ENCODE measurements around the gene ZFPL1.

Gene ZFPL1

DNA sequence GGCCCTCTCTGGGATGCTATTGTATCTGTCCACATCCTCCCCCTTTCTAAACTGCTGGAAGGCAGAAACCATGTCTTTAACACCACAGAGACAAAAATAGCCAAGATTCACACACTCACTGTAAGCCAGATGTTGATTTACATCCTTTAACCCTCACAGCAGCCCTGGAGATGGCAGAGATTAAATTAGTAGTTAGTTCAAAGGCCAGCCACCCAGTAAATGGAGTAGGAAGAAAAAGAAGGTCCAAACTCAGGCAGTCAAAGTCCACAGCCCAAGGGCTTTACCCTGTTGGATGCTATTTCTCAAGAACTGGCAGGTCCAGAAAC lies 35.6 kb downstream of the ZFPL1 start:
- H3K27me3 ChIP-seq (ENCODE audit: control insufficient read depth in 1 of 2, insufficient read depth in 2 of 2, low read length in 2 of 2), result no peaks in the 10 kb centered on the region
- H3K9me3 ChIP-seq (ENCODE audit: control insufficient read depth in 1 of 2, low read length in 2 of 2), result no peaks in the 10 kb centered on the region
- no peak overlapping the region for H3K4me3 ChIP-seq (ENCODE audit: low read depth in 1 of 2, low read length in 2 of 2)
- H3K9ac ChIP-seq (ENCODE audit: low read depth in 1 of 2, low read length in 2 of 2), result peak overlapping the region in 1 of 2 donors; percentile 93
- H3K4me1 ChIP-seq (ENCODE audit: control insufficient read depth in 1 of 2, insufficient read depth in 2 of 2, low read length in 2 of 2), result peaks cover 32 to 46% of the 10 kb centered on the region in 2 donors
- peaks cover 26 to 32% of the 10 kb centered on the region in 2 donors for H3K36me3 ChIP-seq (ENCODE audit: control insufficient read depth in 1 of 2, insufficient read depth in 2 of 2, low read length in 2 of 2)
- no peak overlapping the region for H3K27ac ChIP-seq (ENCODE audit: low read depth, low read length)

DNA sequence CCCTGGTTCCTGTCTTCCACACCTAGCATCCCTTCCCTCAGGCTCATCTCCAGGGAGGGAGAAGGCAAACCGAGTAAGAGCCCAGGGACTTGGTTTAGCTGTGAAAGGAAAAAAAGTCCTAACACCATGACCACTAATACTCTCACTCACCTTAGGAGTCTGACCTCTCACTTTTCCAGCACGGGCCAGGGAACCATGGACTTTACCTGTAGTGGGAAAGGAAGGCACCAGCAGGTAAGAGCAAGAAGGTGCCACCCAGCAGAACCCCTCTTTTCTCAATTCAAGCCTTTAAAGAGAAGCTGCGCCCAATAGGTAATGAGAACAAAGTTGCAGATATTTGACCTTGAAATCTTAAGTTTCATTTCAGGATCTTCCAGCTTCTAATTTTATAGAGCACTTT lies 36.8 kb downstream of the ZFPL1 start:
- Histone ChIP-seq H3K27ac (ENCODE audit: low read depth, low read length) (no peak overlapping the region), H3K4me1 (ENCODE audit: control insufficient read depth in 1 of 2, insufficient read depth in 2 of 2, low read length in 2 of 2) (peaks cover 31 to 39% of the 10 kb centered on the region in 2 donors)

DNA sequence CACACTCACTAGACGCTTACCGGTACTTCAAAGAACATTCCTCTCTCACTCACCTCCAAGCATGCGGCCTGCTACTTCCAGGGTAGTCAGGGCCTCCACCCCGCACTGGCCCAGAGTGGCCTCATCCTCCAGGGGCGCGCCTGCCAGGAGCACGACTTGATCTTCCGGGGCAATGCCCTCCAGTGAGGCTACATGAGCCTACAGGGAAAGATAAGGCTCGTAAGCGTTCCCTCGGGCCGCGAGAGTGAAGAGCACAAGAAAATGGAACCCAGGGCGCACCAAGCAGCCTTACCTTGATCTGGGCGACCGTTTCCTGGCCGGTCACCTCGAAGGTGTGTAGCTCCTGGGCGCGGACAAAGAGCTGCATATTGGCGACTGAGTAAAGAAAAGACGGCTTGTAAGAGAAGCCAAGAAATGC lies 37.4 kb downstream of the ZFPL1 start:
- Histone ChIP-seq H3K4me3 (ENCODE audit: low read depth in 1 of 2, low read length in 2 of 2) (peak overlapping the region; percentile 98 to 100), H3K27me3 (ENCODE audit: control insufficient read depth in 1 of 2, insufficient read depth in 2 of 2, low read length in 2 of 2) (no peaks in the 10 kb centered on the region), H3K9ac (ENCODE audit: low read depth in 1 of 2, low read length in 2 of 2) (peak overlapping the region; percentile 92 to 93), H3K27ac (ENCODE audit: low read depth, low read length) (peak overlapping the region; percentile 91), H3K36me3 (ENCODE audit: control insufficient read depth in 1 of 2, insufficient read depth in 2 of 2, low read length in 2 of 2) (peaks cover 36 to 48% of the 10 kb centered on the region in 2 donors), H3K9me3 (ENCODE audit: control insufficient read depth in 1 of 2, low read length in 2 of 2) (no peaks in the 10 kb centered on the region), H3K4me1 (ENCODE audit: control insufficient read depth in 1 of 2, insufficient read depth in 2 of 2, low read length in 2 of 2) (peaks cover 25 to 33% of the 10 kb centered on the region in 2 donors)

More for the DNA sequence above, 36.8 kb downstream of the ZFPL1 start:
- Histone ChIP-seq H3K9me3 (ENCODE audit: control insufficient read depth in 1 of 2, low read length in 2 of 2) (no peaks in the 10 kb centered on the region), H3K9ac (ENCODE audit: low read depth in 1 of 2, low read length in 2 of 2) (peak overlapping the region; percentile 92 to 93), H3K36me3 (ENCODE audit: control insufficient read depth in 1 of 2, insufficient read depth in 2 of 2, low read length in 2 of 2) (peaks cover 37 to 43% of the 10 kb centered on the region in 2 donors), H3K27me3 (ENCODE audit: control insufficient read depth in 1 of 2, insufficient read depth in 2 of 2, low read length in 2 of 2) (no peaks in the 10 kb centered on the region), H3K4me3 (ENCODE audit: low read depth in 1 of 2, low read length in 2 of 2) (peak overlapping the region in 1 of 2 donors; percentile 100)

DNA sequence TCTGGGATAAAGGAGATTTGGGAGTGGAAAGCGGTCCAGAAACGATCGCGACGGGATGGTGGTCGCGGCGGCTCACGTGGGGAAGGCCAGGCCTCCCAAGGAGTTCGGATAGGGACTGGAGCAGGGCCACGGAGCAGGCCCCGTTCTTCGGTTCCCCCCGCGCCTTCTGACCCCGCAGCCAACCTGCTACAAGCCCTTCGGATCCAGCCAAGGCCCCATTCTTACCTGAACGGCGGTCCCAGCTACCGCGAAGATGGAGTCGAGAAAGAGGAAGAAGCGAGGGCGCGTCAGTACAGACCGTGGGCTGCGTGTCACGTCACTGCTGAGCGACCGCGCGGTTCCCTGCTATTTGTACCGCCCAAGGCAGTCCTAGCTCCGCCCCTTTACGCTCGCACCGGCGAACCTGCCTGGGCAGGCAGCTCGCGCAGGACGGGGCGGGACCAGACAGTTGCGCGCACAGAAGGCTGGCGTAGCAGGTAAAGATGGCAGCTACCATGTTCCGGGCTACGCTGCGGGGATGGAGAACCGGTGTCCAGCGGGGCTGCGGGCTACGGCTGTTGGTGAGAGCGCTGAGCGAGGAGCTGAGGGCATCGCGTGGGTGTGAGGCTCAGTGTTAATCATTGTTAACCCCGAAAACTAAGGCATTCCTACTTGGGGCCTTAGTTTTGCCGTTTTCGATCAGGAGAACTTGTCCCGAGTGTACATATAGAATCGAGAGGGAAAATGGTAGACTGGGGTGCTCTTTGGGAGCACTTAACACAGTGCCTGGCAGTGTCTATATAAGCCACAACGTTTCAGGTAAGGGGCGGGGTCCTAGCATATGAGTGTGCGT lies 38.1 kb downstream of the ZFPL1 start, which contains the start of the genes FAU and MRPL49:
Gene FAU, minus strand, starts transcription at position 270 of the 832 bp plus-strand sequence. CDS start 321 bp downstream, outside the sequence.
Gene MRPL49, plus strand, starts transcription at position 457 of the 832 bp plus-strand sequence. Its CDS starts 26 bp downstream, at position 483.
- Histone ChIP-seq H3K27me3 (ENCODE audit: control insufficient read depth in 1 of 2, insufficient read depth in 2 of 2, low read length in 2 of 2) (no peaks in the 10 kb centered on the region), H3K9ac (ENCODE audit: low read depth in 1 of 2, low read length in 2 of 2) (peak within 1 kb of the TSS; percentile 92 to 93), H3K36me3 (ENCODE audit: control insufficient read depth in 1 of 2, insufficient read depth in 2 of 2, low read length in 2 of 2) (peaks cover 39 to 54% of the 10 kb centered on the region in 2 donors), H3K4me1 (ENCODE audit: control insufficient read depth in 1 of 2, insufficient read depth in 2 of 2, low read length in 2 of 2) (peaks cover 27 to 28% of the 10 kb centered on the region in 2 donors), H3K27ac (ENCODE audit: low read depth, low read length) (peak within 1 kb of the TSS; percentile 91), H3K9me3 (ENCODE audit: control insufficient read depth in 1 of 2, low read length in 2 of 2) (no peaks in the 10 kb centered on the region), H3K4me3 (ENCODE audit: low read depth in 1 of 2, low read length in 2 of 2) (peak within 1 kb of the TSS; percentile 98 to 100)

DNA sequence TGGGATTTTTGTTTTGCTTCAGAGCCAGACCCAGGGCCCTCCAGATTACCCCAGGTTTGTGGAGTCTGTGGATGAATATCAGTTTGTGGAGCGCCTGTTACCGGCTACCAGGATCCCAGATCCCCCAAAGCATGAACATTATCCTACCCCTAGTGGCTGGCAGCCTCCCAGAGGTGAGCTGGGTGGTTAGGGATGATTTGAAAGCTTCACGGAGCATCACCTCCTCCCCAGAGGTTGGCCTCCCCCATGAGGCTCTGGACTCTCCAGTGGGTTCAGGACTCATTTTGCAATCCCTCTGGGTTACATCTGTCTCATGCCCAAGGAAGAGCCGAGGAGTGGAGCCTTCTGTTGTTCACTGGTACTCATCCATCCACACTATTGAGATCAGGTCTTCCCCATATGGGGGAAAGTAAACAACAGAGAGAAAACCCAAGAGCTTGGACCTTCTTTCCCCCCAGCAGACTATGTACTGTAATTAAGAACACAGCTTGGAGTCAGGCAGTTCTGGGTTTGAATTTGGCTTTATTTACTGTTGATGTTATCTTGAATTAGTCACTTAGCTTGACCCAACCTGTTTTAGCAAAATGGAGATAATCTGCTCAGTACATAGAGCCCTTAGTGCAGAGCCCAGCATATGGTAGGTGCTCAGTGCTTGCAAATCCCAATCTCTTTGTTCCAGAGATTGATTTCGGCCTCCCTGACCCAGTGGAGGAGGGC lies 40.6 kb downstream of the ZFPL1 start:
- no peaks in the 10 kb centered on the region for H3K27me3 ChIP-seq (ENCODE audit: control insufficient read depth in 1 of 2, insufficient read depth in 2 of 2, low read length in 2 of 2)
- H3K9me3 ChIP-seq (ENCODE audit: control insufficient read depth in 1 of 2, low read length in 2 of 2), result no peaks in the 10 kb centered on the region
- peaks cover 24 to 26% of the 10 kb centered on the region in 2 donors for H3K4me1 ChIP-seq (ENCODE audit: control insufficient read depth in 1 of 2, insufficient read depth in 2 of 2, low read length in 2 of 2)
- no peak overlapping the region for H3K4me3 ChIP-seq (ENCODE audit: low read depth in 1 of 2, low read length in 2 of 2)
- no peak overlapping the region for H3K9ac ChIP-seq (ENCODE audit: low read depth in 1 of 2, low read length in 2 of 2)
- H3K36me3 ChIP-seq (ENCODE audit: control insufficient read depth in 1 of 2, insufficient read depth in 2 of 2, low read length in 2 of 2), result peaks cover 53 to 67% of the 10 kb centered on the region in 2 donors
- H3K27ac ChIP-seq (ENCODE audit: low read depth, low read length), result no peak overlapping the region

DNA sequence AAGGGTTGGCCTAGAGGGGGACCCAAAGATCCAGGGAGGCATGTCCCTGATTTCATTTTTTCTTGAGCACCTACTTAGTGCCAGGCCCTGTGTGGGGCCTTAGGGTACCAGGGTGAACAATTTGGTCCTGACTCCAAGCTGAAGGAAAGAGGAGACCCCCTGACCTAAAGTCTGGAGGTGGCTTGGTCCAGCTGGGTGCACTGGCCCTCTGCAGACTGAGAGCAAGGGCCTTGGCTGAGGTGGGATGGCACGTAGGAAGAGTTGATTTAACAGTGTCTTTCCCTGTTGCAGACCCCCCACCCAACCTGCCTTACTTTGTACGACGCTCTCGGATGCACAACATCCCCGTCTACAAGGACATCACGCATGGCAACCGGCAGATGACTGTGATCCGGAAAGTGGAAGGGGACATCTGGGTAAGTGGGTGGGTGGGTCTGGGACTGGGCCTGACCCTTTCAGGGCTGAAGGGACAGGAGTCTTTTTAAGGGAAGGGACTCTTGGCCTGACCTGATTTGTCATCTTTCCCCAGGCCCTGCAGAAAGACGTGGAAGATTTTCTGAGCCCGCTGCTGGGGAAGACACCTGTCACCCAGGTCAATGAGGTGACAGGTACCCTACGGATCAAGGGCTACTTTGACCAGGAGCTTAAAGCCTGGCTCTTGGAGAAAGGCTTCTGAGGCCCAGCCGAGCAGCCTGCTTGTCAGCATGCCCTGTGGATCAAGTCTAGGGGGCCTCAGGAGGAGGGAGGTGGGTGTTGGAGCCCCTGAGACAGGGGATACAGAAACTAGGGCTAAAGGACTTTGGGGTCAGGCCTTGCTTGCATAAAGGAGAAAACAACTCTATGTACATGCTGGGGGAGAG lies 41.4 kb downstream of the ZFPL1 start:
- H3K27ac ChIP-seq (ENCODE audit: low read depth, low read length), result no peak overlapping the region
- no peaks in the 10 kb centered on the region for H3K27me3 ChIP-seq (ENCODE audit: control insufficient read depth in 1 of 2, insufficient read depth in 2 of 2, low read length in 2 of 2)
- peaks cover 51 to 67% of the 10 kb centered on the region in 2 donors for H3K36me3 ChIP-seq (ENCODE audit: control insufficient read depth in 1 of 2, insufficient read depth in 2 of 2, low read length in 2 of 2)
- H3K9me3 ChIP-seq (ENCODE audit: control insufficient read depth in 1 of 2, low read length in 2 of 2), result no peaks in the 10 kb centered on the region
- no peak overlapping the region for H3K9ac ChIP-seq (ENCODE audit: low read depth in 1 of 2, low read length in 2 of 2)
- peaks cover 19% of the 10 kb centered on the region in 2 donors for H3K4me1 ChIP-seq (ENCODE audit: control insufficient read depth in 1 of 2, insufficient read depth in 2 of 2, low read length in 2 of 2)
- no peak overlapping the region for H3K4me3 ChIP-seq (ENCODE audit: low read depth in 1 of 2, low read length in 2 of 2)

DNA sequence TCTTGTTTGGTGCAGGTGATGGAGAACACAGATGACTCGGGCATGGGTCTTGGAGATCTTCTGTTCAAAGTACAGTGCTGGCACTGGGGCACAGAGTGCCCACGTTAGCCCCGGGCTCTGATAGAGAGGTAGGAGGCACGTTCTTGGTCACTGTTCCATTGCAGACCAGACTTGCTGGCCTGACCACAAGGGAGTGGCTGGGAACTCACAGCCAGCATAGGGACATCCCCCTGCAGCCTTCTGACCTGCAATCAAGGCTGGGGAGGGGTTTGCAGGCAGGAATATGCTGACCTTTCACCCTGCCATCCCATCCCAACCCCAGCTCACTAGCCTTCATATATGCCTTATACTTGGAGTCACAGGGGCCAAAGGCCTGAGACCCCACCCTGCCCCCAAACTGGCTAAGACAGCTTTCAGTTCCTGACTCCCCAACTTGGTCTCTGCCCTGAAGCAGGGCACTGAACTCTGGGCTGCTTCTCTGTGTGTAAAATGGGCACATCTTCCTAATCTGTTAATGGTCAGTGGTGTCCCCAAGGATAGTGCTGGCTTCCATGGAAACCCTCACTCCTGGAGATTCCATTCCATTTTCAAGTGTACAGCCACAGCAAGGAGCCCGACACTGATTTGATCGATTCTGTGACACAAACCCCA lies 42.7 kb downstream of the ZFPL1 start:
- Histone ChIP-seq H3K9ac (ENCODE audit: low read depth in 1 of 2, low read length in 2 of 2) (no peak overlapping the region), H3K9me3 (ENCODE audit: control insufficient read depth in 1 of 2, low read length in 2 of 2) (no peaks in the 10 kb centered on the region), H3K4me3 (ENCODE audit: low read depth in 1 of 2, low read length in 2 of 2) (no peak overlapping the region), H3K27ac (ENCODE audit: low read depth, low read length) (no peak overlapping the region), H3K4me1 (ENCODE audit: control insufficient read depth in 1 of 2, insufficient read depth in 2 of 2, low read length in 2 of 2) (peaks cover 10 to 17% of the 10 kb centered on the region in 2 donors), H3K36me3 (ENCODE audit: control insufficient read depth in 1 of 2, insufficient read depth in 2 of 2, low read length in 2 of 2) (peaks cover 55 to 74% of the 10 kb centered on the region in 2 donors), H3K27me3 (ENCODE audit: control insufficient read depth in 1 of 2, insufficient read depth in 2 of 2, low read length in 2 of 2) (no peaks in the 10 kb centered on the region)

DNA sequence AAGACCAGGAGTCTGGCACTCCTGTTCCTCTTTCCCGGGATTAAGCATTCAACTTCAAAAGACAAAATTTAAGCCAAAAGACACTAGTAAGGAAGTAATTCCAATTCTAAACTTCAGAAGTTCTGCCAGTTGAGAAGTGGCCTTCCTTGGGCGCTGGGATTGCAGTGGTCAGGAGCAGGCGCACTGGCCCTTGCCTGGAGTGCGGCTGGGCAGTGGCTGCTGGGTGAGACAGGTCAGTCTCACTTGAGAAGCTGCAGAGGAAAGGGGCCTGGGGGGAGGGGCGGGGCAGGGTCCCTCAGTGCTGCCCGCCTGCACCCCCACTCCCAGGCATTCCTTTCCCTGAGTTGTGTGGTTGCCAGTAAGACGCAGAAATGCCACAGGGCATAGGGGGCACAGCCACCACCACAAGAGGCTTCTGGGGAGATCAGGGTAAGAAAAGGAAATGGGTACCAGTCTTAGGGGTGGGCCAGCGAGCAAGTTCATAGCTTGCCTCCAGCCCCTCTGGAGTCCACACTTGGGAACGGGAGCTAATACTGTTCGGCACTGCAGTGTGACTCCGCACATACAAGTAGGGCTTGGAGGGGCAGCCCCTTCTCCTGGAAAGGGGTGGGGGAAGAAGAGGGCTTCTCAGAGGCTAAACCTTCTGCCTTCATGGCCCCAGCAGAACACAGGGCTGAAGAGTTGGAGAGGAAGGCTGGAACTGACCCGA lies 43.6 kb downstream of the ZFPL1 start:
- no peak overlapping the region for H3K4me3 ChIP-seq (ENCODE audit: low read depth in 1 of 2, low read length in 2 of 2)
- H3K9me3 ChIP-seq (ENCODE audit: control insufficient read depth in 1 of 2, low read length in 2 of 2), result no peaks in the 10 kb centered on the region
- peaks cover 17 to 26% of the 10 kb centered on the region in 2 donors for H3K4me1 ChIP-seq (ENCODE audit: control insufficient read depth in 1 of 2, insufficient read depth in 2 of 2, low read length in 2 of 2)
- H3K9ac ChIP-seq (ENCODE audit: low read depth in 1 of 2, low read length in 2 of 2), result no peak overlapping the region
- H3K27me3 ChIP-seq (ENCODE audit: control insufficient read depth in 1 of 2, insufficient read depth in 2 of 2, low read length in 2 of 2), result no peaks in the 10 kb centered on the region
- H3K27ac ChIP-seq (ENCODE audit: low read depth, low read length), result no peak overlapping the region
- peaks cover 63 to 83% of the 10 kb centered on the region in 2 donors for H3K36me3 ChIP-seq (ENCODE audit: control insufficient read depth in 1 of 2, insufficient read depth in 2 of 2, low read length in 2 of 2)

All from duodenal mucosa (tissue), 2 donors.